A673 (cell line): Measurements from ENCODE around the gene SLC47A2.

ENCODE experiments used
- CTCF ChIP-seq: fragments of 300-800, 200-600 bp; sonication (generic); conservative IDR thresholded peaks from 2 replicates; pipeline ENCODE4 v1.5.1; 2017; ENCODE audit warnings: low read depth, mild to moderate bottlenecking, antibody characterized with exemption, low read length, moderate library complexity, mixed read lengths
- EZH2 ChIP-seq: fragments of 200-600 bp; sonication (generic); IDR thresholded peaks from 2 replicates; pipeline ENCODE4 v1.6.1; 2017; ENCODE audit warnings: borderline replicate concordance, low read depth, mild to moderate bottlenecking, mixed read lengths, antibody characterized with exemption, low read length; ENCODE audit not compliant: poor library complexity, severe bottlenecking

DNA sequence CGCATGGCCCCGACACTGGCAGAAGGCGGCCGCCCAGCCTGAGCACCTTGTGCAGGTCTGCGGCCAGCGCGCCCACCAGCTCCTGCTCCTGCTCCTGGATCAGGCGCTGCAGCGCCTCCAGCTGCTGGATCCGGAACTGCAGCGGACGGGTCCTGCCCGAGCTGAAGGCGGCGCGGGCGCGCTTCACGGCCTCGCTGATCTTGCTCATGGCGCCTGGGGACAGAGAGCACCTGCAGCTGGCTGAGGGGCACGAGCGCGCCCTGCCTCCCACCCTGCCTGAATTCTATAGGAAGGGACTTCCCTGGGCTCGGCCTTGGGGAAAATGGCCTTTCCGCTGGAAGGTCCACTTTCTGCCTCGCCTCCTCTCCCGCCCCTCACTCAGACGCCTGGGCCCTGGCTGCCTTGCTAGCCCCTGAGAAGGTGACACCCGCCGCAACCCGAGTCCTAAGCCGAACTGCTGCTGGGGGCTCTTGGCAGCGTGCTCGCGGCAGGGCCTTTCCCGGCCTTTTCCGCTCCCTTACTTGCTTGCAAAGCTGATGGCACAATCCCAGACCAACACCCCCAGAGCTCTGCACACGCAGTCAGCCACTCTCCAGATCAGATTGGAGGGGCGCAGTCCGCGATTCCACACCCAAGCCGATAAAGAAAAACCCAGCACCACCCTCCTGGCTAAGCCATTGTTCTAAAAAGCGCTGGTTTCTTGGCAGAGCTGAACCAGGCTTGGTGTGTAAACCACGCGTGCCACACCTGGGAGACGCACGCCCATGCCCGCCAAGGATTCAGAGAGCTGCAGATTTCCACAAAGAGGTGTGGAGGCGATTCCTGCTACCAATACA is 28.8 kb upstream of the SLC47A2 start:
- TF ChIP-seq CTCF, result peak; percentile 83
- TF ChIP-seq EZH2, result no peak
